GM12801 (cell line): Measurements from ENCODE around the gene TMEM131L.

ENCODE experiments used
- CTCF ChIP-seq: IDR thresholded peaks from one replicate; pipeline ENCODE4 v1.5.1; 2011; ENCODE audit warnings: control low read depth; ENCODE audit not compliant: insufficient read length; ENCODE audit errors: extremely low read depth

Gene TMEM131L

GRCh38 chr4:153497091-153497531 is 31.0 kb downstream of the TMEM131L start:
- no peak for TF ChIP-seq CTCF

GRCh38 chr4:153497988-153498967 is 32.1 kb downstream of the TMEM131L start:
- TF ChIP-seq CTCF = no peak

GRCh38 chr4:153499005-153499404 is 32.8 kb downstream of the TMEM131L start:
- no peak for TF ChIP-seq CTCF

GRCh38 chr4:153501578-153501977 is 35.4 kb downstream of the TMEM131L start:
- TF ChIP-seq CTCF = no peak

GRCh38 chr4:153502584-153502983 is 36.4 kb downstream of the TMEM131L start:
- TF ChIP-seq CTCF = no peak

- TF ChIP-seq CTCF = no peak
These were observed 40.5 kb downstream of the TMEM131L start for GRCh38 chr4:153506341-153507309.
